ENCODE data around the gene THAP6. TPM values are rescaled to one million over a fixed set of nuclear protein-coding genes. Genes with fewer than 3 reads are reported as not detected.
A peak's percentile ranks its signal among the peaks of the same experiment; 100 is the strongest.
"Not testable (repeated sequence)": the region's sequence is repeated elsewhere in the genome, so short reads cannot be mapped to it uniquely, and the experiment has no call there.

Gene THAP6
- total RNA-seq, 1 donor from 2014 or later, result 4.0 TPM

DNA sequence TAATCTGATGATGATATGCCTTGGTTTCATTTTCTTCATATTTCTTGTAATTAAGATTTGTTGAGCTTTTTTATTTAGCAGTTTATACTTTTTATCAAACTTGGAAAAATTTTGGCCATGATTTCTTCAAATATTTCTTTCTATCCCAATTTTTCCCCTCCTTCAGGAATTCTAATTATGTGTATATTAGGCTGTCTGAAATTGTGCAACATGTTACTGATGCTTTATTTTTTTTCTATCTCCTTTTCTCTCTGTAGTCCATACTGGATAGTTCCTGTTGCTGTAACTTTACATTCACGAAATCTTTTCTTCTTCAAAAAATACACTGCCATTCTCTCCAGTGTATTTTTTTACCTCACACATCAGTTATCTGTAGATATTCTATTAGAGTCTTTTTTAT, 10.8 kb downstream of the THAP6 start:
- DNase-seq (ENCODE audit: low read depth in 2 of 2), result no peak

DNA sequence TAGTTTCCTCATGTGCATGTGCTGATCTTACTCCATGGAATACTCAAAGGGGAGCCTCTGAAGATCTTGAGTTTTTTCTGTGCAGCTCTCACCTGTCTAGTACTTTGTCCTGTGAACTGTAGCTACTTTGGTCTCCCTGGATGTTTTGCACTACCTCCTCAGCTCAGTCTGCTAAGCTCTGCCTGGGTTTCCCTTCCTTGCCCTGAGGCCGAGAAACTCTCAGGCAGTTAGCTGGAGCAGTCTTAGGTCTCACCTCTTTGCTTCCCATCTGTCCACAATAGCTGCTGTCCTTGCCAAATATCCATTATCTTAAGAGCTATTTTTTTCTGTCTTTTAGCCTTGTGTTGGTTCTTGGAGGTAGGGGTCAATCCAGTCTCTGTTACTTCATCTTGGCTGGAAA, 11.6 kb downstream of the THAP6 start:
- DNase-seq (ENCODE audit: low read depth in 2 of 2), result no peak

DNA sequence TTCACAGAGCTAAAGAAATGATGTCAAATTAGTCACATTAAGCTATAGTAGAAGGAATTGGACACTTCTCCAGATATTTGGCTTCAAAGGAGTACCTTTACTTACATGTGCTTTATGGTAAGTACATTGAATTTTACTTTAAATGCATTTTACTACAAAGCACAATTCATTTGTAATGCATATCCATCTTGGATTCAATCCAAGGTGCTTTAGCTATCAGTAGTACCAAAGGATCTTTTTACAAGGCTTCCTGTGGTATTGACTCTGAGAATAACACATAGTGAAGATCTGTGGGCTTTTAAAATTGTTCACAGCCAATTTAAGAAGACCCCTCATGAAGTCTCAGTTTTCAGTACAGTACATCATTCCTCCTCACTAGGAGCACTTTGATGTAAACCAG, 13.2 kb downstream of the THAP6 start:
- DNase-seq (ENCODE audit: low read depth in 2 of 2), result no peak

DNA sequence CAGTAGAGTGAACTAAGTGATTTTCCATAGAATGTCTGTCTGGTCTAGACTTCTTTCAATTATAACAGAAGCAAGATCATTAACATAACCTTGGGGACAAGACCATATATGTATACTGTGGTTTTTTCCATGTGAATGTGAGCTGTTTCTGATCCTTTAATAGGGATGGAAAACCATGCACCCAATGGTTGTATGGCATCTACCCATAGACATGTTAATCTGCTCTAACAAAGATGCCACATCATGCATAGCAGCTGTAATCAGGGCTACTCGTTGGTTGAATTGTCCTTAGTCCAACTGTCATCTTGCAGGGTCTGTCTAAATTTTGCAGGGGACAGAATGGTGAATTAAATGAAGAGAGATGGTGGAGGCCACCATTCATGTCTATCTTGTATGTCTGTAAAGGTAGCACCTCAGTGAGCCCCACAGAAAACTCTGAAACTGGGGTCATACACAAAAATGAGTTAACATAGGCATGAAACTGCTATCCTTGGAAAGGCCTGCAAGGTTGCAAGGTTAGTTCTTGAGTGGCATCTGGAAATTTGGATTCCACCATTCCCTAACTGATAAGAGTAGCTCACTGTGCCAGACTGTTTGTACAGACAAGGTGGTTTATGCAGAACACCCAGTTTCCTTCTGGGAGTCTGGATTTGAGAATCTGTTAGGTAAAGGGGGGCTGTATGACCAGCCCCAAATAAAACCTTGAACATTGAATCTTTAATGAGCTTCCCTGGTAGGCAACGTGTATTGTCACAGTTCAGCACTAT, 16.5 kb downstream of the THAP6 start:
- DNase-seq (ENCODE audit: low read depth in 2 of 2), result no peak

DNA sequence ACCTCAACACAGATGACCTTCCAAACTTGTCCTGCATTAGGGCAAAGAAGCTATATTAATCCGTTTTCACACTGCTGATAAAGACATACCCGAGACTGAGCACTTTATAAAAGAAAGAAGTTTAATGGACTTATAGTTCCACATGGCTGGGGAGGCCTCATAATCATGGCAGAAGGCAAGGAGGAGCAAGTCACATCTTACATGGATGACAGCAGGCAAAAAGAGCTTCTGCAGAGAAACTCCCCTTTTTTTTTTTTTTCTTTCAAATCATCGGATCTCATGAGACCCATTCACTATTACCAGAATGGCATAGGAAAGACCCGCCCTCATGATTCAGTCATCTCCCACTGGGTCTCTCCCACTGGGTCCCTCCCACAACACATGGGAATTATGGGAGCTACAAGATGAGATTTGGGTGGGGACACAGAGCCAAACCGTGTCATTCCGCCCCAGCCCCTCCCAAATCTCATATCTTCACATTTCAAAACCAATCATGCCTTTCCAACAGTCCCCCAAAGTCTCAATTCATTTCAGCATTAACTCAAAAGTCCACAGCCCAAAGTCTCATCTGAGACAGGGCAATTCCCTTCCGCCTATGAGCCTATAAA, 17.4 kb downstream of the THAP6 start:
- DNase-seq (ENCODE audit: low read depth in 2 of 2), result not testable (repeated sequence)

DNA sequence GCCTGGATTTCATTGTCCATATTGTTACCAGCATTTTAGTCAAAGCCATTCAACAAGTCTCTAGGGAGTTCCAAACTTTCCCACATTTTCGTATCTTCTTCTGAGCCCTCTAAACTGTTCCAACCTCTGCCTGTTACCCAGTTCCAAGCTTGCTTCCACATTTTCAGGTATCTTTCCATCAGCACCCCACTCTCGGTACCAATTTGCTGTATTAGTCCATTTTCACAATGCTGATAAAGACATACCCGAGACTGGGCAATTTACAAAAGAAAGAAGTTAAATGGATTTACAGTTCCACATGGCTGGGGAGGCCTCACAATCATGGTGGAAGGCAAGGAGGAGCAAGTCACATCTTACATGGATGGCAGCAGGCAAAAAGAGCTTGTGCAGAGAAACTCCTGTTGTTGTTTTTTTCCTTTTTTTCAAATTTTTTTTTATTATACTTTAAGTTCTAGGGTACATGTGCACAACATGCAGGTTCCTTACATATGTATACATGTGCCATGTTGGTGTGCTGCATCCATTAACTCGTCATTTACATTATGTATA, 19.1 kb downstream of the THAP6 start:
- not testable (repeated sequence) for DNase-seq (ENCODE audit: low read depth in 2 of 2)

DNA sequence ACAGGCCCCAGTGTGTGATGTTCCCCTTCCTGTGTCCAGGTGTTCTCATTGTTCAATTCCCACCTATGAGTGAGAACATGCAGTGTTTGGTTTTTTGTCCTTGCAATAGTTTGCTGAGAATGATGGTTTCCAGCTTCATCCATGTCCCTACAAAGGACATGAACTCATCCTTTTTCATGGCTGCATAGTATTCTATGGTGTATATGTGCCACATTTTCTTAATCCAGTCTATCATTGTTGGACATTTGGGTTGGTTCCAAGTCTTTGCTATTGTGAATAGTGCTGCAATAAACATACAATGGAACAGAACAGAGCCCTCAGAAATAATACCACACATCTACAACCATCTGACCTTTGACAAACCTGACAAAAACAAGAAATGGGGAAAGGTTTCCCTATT, 19.7 kb downstream of the THAP6 start:
- DNase-seq (ENCODE audit: low read depth in 2 of 2), result not testable (repeated sequence)

DNA sequence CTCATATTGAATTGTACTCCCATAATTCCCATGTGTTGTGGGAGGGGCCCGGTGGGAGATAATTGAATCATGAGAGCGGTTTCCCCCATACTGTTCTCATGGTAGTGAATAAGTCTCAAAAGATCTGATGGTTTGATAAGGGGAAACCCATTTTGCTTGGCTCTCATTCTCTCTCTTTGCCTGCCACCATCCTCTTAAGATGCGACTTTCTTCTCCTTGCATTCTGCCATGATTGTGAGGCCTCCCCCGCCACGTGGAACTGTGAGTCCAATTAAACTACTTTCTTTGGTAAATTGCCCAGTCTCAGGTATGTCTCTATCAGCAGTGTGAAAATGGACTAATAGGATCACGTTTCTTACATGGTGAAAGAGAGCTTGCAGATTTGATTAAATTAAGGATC, 23.0 kb downstream of the THAP6 start:
- not testable (repeated sequence) for DNase-seq (ENCODE audit: low read depth in 2 of 2)

DNA sequence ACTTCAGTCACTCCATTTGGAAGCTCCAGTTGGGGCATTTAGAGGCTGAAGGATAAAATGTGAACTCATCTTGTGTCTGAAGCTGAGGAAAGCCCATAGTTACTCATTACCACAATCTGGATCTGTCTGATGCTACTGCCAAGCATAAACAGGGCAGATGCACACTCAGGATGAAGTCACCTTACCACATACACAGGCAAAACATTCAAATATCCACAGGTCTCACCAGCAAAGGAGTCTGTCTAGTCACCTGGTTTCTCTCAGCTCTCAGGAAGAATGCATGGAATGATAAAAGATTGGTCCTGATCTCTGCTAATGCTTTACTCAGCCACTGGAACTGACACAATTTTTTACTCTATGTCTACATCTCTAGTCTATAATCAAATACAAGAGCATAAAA, 28.6 kb downstream of the THAP6 start:
- DNase-seq (ENCODE audit: low read depth in 2 of 2), result no peak

DNA sequence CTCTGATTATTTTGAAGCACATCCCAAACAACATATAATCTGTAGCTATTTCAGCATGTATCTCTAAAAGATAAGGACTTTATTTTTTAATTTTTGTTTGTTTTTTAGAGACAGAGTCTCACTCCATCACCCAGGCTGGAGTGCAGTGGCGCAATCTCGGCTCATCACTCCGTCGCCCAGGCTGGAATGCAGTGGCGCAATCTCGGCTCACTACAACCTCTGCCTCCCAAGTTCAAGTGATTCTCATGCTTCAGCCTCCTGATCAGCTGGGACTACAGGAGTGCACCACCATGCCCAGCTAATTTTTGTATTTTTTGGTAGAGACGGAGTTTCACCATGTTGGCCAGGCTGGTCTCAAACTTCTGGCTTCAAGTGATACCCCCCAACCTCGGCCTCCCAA, 29.9 kb downstream of the THAP6 start:
- not testable (repeated sequence) for DNase-seq (ENCODE audit: low read depth in 2 of 2)

DNA sequence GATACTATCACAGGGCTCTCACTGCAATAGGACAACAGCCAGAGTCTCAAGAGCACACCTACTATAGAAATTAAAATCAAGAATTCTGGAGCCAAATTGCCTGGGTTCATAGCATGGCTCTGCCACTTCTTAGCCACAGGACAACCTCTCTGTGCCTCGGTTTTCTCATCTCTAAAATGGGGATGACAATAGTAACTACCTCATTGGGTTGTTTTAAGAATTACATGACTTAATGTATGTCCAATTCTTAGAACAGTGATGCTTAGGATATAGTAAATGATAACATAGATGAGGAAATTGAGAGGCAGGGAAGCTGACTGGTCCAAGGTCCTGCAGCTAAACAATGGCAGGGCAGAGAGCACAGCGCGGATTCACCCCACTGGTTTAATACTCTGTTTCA, 30.6 kb downstream of the THAP6 start:
- no peak for DNase-seq (ENCODE audit: low read depth in 2 of 2)

DNA sequence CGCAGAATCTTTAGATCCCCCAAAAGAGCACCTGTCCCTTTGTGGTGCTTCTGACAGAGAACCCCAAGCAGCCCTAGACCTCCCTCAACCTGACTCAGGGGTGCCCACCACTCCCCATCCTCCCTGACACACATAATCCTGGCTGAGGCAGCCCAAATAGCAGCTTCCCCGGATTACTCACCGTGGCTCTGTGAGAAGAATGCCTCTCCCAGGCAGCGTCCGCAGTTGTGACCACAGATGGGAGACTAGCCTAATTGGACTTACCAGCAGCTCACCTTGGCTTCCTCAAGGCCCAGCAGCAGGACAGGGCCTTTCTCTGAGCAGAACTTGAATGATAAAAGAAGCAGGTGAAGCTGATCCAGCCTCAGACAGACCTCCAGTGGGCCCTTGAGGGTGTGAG, 31.3 kb downstream of the THAP6 start:
- DNase-seq (ENCODE audit: low read depth in 2 of 2), result no peak

DNA sequence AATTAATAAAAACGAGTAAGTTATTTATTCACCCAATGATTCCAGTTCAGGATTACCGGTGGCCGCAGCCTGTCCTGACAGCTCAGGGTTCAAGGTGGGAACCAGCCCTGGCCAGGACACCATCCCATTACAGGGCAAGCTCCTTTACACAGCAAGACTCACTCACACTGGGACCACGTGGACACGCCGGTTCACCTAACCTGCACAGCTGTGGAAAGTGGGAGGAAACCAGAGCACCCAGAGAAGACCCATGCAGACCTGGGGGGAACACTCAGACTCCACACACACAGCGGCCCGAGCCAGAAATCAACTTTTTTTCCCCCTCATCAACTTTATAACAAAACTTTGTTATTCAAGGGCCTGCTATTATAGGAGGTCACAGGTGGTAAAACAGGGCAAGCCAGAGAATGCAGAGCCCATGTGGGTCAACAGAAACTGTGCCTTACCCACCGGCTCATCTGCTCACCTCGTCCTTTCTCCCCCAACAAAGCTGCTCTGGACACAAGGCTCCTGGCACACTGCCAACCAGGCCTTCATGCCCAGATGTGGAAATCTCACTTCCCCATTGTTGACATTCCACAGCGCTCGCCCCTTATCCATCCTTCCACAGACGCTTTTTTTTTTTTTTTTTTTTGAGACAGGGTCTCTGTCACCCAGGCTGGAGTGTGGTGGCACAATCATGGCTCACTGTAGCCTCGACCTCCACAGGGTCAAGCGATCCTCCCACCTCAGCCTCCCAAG, 33.5 kb downstream of the THAP6 start:
- DNase-seq (ENCODE audit: low read depth in 2 of 2), result peak; percentile 37 to 38

DNA sequence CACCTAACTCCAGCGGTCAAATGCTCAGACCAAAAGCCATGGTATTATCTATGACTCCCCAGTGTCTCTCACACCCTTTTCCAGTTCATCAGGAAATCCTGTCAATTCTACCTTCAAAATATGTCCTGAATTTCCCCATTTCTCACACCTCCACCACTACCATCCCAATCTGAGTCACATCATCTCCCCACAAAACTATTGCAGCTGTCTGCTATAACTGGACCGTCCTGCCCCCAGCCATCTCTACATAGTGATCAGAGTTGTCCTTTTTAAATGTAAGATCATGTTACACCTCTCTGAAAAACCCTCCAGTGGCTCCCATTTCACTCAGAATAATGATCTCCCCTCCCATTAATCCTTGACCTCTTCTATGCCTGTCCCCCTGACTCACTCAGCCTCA, 34.7 kb downstream of the THAP6 start:
- no peak for DNase-seq (ENCODE audit: low read depth in 2 of 2)

DNA sequence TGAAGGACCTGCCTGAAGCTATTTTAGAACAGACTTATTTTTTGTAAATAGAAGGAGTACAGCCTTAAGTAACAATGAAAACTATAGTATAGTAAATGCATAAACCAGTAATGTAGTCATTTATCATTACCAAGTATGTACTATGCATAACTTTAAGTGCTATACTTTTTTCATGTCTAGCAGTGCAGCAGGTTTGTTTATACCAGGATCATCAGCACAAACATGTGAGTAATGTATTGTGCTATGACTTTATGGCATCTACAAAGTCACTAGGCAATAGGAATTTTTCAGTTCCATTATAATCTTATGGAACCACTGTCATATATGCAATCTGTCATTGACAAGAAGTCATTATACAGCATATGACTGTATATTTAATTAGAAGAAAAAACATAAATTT, 38.2 kb downstream of the THAP6 start:
- DNase-seq (ENCODE audit: low read depth in 2 of 2), result no peak

DNA sequence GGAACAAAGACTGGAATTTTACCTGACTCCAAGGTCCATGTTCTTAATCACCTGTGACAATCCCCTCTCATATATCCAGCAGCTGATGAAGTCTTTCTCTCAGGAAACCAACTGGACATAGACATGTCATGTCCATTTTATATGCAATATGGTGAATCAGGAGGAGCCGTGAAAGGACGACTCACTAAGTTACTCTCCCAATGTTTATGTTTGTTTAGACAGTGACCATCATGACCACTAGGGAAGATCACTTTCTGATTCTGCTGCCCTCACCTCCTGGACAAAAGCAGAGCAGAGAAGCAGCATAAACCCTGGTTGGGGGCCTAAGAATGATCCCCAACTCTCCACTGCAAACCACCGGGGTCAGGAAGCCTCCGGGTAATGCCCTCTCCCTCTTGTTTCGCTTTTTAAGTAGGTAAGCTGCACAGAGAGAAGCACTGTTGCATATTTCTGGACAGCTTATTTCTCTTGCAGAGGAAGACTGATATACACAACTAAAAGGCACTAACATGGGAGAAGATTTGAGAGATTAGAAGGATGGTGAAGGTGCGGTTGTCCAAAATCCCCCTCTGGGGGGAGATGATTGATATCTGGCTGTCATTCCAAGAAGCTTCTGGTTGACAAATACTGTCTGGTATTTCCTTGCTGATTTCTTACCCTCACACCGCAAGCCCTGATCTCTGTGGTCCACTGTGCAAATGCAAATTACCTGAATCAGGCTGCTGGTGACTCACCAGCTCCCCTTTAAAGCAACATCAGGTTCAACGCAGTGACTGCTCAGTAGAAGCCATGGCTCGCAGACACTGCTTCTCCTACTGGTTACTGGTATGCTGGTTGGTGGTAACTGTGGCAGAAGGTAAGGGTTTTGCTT, 41.3 kb downstream of the THAP6 start, which contains the start of gene ODAPH:
ODAPH (plus strand) TSS at position 773 of the 871 bp plus-strand sequence; CDS start at position 790, 17 bp downstream.
- no peak for DNase-seq (ENCODE audit: low read depth in 2 of 2)

DNA sequence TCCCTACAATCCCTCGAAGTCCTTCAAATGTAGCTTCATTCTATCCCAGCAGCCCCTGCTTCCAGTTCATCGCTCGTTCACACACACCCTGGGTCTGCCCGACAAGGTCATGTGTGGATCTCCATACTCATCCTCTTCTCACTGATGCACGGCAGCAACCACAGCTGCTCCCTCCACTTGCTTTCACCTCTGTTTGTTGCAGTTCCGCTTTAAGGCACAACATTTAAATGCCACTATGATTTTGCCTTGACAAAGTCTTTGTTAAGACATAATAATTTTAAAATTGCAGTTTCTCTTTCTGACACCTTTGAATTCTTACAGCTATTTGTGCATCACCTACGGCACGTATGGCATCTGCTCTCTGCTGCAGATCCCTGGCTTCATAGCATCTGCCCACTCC, 43.4 kb downstream of the THAP6 start:
- DNase-seq (ENCODE audit: low read depth in 2 of 2), result no peak

DNA sequence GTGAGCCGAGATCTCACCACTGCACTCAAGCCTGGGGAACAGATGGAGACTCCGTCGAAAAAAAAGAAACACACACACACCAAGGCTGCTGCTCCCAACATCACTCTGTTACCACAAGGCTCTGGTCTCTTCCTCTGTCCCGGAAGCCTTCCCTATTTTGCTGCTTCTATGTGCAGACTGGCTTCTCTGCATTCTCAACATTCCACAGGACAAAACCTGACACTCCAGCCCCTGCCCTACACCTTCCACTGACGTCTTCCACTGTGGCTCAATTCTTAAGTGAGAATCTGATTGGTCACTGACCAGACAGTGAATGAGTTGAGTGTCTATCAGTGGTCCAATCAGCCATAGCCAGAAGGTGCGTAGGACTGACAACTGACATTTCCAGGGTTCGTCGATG, 47.5 kb downstream of the THAP6 start:
- DNase-seq (ENCODE audit: low read depth in 2 of 2), result no peak

DNA sequence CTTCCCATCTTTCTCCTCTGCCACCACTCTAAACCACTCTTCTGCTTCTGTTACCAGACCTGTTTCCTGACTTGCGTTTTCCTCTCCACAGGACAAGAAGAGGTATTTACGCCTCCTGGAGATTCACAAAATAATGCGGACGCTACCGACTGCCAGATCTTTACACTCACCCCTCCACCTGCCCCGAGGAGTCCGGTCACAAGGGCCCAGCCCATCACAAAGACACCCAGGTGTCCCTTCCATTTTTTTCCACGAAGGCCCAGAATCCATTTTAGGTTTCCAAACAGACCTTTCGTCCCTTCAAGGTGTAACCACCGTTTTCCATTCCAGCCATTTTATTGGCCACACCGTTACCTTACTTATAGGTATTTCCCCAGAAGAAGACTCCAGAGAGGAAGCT, 49.8 kb downstream of the THAP6 start:
- no peak for DNase-seq (ENCODE audit: low read depth in 2 of 2)

DNA sequence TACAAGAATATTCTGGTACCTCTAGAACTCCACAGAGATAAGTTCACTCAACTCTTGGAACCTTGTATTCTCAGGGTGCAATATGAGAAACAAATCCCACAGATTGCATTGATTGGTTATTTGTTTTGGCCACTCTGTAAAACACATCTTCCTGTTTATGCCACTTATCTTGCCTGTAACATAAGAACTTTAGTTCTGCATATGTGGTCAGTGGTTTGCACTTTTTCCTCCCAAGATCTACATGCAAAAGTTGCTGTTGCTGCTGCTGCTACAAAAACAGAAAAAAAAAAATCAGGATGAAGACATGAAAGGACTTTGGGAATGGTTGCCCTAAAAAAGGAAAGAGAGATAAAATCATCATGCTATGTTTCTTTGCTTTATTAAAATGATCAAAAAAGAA, 51.2 kb downstream of the THAP6 start:
- no peak for DNase-seq (ENCODE audit: low read depth in 2 of 2)

DNA sequence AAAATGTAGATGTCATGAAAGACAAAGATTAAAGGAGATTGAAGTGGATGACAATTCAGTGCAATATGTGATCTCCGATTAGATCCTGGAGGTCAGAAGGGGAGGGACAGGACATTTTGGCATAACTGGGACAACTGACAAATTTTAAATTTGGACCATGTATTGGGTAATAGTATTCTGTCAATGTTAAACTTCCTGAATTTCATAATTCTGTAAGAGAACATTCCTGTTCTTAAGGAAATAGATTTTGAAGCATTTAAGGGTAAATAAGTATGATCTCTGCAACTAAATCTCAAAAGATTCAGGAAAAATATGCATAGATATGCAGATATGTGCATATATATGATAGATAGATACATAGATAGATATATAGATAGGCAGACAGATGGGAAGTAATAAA, 52.6 kb downstream of the THAP6 start:
- DNase-seq (ENCODE audit: low read depth in 2 of 2), result no peak
